OCI-LY3 (cell line): ENCODE results near the gene WDR31.

Experiments used
- H2AFZ ChIP-seq: fragments of 200-600, 300-600 bp; shearing (Covaris generic); 2 replicates; pipeline ENCODE4 v1.6.0; 2014; ENCODE audit warnings: antibody characterized with exemption, low read depth, low read length
- H3K27ac ChIP-seq: fragments of 200-600, 300-600 bp; sonication (generic); 2 replicates; pipeline ENCODE4 v1.5.1; 2014; ENCODE audit warnings: mild to moderate bottlenecking, low read length, moderate library complexity, mixed read lengths
- H3K27me3 ChIP-seq: fragments of 200-600, 300-600 bp; sonication (generic); 2 replicates; pipeline ENCODE4 v1.6.1; 2014; ENCODE audit warnings: low read depth, low read length, mixed read lengths
- H3K36me3 ChIP-seq: fragments of 200-600, 300-600 bp; sonication (generic); replicated peaks from 2 replicates; pipeline ENCODE3; 2014; ENCODE audit warnings: low read depth, low read length, mixed read lengths
- H3K4me1 ChIP-seq: fragments of 300-600, 200-600 bp; sonication (generic); 2 replicates; pipeline ENCODE4 v1.6.1; 2014; ENCODE audit warnings: low read length, mixed read lengths
- H3K4me2 ChIP-seq: fragments of 200-600, 300-600 bp; sonication (generic); 2 replicates; pipeline ENCODE4 v1.6.1; 2014; ENCODE audit warnings: low read length, mixed read lengths
- H3K4me3 ChIP-seq: fragments of 300-600, 200-600 bp; sonication (generic); 2 replicates; pipeline ENCODE4 v1.5.1; 2014; ENCODE audit warnings: antibody characterized with exemption, mild to moderate bottlenecking, low read length, moderate library complexity
- H3K79me2 ChIP-seq: fragments of 300-600, 200-600 bp; shearing (Covaris generic); 2 replicates; pipeline ENCODE4 v1.6.1; 2014; ENCODE audit warnings: mild to moderate bottlenecking, low read length, mixed read lengths
- H3K9ac ChIP-seq: fragments of 300-600, 200-600 bp; shearing (Covaris generic); 2 replicates; pipeline ENCODE4 v1.6.0; 2014; ENCODE audit warnings: mild to moderate bottlenecking, low read length, moderate library complexity
- H3K9me3 ChIP-seq: fragments of 200-600, 300-600 bp; shearing (Covaris generic); 2 replicates; pipeline ENCODE4 v1.6.1; 2014; ENCODE audit warnings: low read length, mixed read lengths; ENCODE audit not compliant: insufficient read depth
- H4K20me1 ChIP-seq: fragments of 200-600, 300-600 bp; sonication (generic); 2 replicates; pipeline ENCODE4 v1.6.1; 2016; ENCODE audit warnings: low read length, mixed read lengths; ENCODE audit not compliant: insufficient read depth
- EZH2phosphoT487 ChIP-seq: fragments of 200-600 bp; shearing (Covaris generic); IDR thresholded peaks from 2 replicates; pipeline ENCODE4 v1.6.1; 2018; ENCODE audit warnings: antibody characterized with exemption, mixed run types, low read depth
- TF ChIP-seq, protein P1 (sequence below): fragments of 200-600, 300-600 bp; sonication (generic); IDR thresholded peaks from 2 replicates; pipeline ENCODE4 v1.5.1; 2014; ENCODE audit warnings: antibody characterized with exemption, low read length, low read depth

Gene WDR31

DNA sequence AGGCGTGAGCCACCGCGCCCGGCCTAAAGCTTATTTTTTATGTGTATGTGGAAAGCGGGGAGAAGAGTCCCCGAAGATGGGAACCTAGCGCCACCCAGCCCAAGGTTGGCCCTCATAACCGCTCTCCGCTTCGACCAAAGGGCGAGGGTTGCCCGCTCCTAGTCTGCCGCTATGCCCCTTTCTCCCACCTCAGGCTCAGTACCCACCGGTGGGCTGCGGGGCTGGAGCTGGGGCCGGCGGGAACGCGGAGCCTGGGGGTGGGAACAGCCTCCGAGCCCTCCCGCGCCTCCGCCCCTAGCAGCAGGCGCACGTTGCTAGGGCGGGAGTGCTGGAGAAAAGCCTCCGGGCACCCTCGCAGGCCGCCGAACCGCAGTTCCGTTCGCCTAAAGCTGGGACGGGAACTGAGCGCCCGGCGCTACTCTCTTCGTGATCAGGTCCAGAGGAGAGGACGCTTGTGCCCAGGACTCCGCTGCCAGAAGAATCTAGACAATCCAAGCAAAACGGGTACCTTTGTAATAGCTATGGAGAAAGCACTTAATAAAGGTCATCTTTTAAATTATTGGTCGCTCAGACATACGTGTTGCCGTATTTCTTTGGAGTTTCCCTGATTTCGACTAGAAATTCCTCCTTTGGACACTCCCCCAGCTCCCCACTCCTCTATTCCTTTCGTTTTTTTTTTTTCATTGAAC is at the start of gene WDR31:
WDR31 (minus strand) TSS at position 265 of the 689 bp plus-strand sequence. CDS start 8,253 bp downstream, outside the sequence.
- Histone ChIP-seq H3K27ac (no peak within 1 kb of the TSS), H3K9ac (peak within 1 kb of the TSS; percentile 70), H3K79me2 (no peaks in the 10 kb centered on the region), H3K36me3 (no peaks in the 10 kb centered on the region), H3K9me3 (no peaks in the 10 kb centered on the region), H4K20me1 (no peaks in the 10 kb centered on the region), H3K27me3 (no peaks in the 10 kb centered on the region), H3K4me2 (peak within 1 kb of the TSS; percentile 99), H3K4me1 (peaks cover 15% of the 10 kb centered on the region), H2AFZ (peak within 1 kb of the TSS; percentile 99), H3K4me3 (peak within 1 kb of the TSS; percentile 96)
- TF ChIP-seq, protein P1, sequence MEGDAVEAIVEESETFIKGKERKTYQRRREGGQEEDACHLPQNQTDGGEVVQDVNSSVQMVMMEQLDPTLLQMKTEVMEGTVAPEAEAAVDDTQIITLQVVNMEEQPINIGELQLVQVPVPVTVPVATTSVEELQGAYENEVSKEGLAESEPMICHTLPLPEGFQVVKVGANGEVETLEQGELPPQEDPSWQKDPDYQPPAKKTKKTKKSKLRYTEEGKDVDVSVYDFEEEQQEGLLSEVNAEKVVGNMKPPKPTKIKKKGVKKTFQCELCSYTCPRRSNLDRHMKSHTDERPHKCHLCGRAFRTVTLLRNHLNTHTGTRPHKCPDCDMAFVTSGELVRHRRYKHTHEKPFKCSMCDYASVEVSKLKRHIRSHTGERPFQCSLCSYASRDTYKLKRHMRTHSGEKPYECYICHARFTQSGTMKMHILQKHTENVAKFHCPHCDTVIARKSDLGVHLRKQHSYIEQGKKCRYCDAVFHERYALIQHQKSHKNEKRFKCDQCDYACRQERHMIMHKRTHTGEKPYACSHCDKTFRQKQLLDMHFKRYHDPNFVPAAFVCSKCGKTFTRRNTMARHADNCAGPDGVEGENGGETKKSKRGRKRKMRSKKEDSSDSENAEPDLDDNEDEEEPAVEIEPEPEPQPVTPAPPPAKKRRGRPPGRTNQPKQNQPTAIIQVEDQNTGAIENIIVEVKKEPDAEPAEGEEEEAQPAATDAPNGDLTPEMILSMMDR: peak; percentile 8; the same call in 1 of the 2 replicates
- no peak for TF ChIP-seq EZH2phosphoT487

DNA sequence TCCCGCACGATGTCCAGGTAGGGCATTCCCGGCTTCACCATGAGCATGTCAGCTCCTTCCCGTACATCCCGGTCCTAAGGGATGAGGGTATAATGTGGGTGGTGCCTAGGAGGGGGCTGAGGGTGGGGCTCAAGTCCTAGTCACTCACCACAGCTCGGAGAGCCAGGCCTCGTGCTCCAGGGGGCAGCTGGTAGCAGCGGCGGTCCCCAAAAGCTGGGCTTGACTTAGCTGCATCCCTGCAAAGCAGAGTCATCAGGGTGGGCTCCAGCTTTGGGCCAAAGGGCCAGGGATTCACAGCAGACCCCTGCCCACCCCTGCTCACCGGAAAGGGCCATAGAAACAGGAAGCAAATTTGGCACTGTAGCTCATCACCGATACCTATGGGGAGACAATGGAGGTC is 49.4 kb upstream of the WDR31 start:
- Histone ChIP-seq H3K4me1 (no peaks in the 10 kb centered on the region), H3K36me3 (peaks cover 23% of the 10 kb centered on the region), H3K4me3 (no peak overlapping the region), H3K9ac (no peak overlapping the region), H4K20me1 (no peaks in the 10 kb centered on the region), H3K79me2 (no peaks in the 10 kb centered on the region), H3K27ac (no peak overlapping the region), H3K4me2 (no peak overlapping the region), H2AFZ (no peak overlapping the region), H3K27me3 (no peaks in the 10 kb centered on the region), H3K9me3 (no peaks in the 10 kb centered on the region)
- TF ChIP-seq EZH2phosphoT487: no peak
- TF ChIP-seq, protein P1: no peak

DNA sequence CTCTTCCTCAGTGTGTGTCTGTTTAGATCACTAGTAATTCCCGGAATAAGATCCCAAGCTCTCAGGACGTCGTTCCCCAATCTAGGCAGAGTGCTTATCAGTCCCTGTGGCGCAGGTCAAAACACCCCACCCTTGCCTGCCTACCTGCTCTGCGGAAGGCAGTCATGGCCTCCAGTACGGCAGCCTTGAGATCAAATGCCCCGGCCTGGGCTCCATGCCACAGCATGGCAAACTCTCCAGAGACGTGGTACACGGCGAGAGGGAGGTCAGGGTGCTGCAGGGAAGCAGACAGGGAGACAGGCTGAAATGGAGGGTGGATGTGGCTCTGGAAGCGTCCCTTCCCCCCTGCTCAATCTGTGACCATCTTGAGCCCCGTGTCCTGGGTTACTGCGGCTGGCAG is 48.8 kb upstream of the WDR31 start:
- no peak overlapping the region for H3K4me3 ChIP-seq
- H3K36me3 ChIP-seq: peaks cover 23% of the 10 kb centered on the region
- H3K9ac ChIP-seq: no peak overlapping the region
- H3K9me3 ChIP-seq: no peaks in the 10 kb centered on the region
- TF ChIP-seq EZH2phosphoT487: no peak
- TF ChIP-seq, protein P1: no peak
- H3K79me2 ChIP-seq: no peaks in the 10 kb centered on the region
- no peaks in the 10 kb centered on the region for H4K20me1 ChIP-seq
- H3K27me3 ChIP-seq: no peaks in the 10 kb centered on the region
- no peak overlapping the region for H3K4me2 ChIP-seq
- no peak overlapping the region for H3K27ac ChIP-seq
- no peaks in the 10 kb centered on the region for H3K4me1 ChIP-seq
- no peak overlapping the region for H2AFZ ChIP-seq

DNA sequence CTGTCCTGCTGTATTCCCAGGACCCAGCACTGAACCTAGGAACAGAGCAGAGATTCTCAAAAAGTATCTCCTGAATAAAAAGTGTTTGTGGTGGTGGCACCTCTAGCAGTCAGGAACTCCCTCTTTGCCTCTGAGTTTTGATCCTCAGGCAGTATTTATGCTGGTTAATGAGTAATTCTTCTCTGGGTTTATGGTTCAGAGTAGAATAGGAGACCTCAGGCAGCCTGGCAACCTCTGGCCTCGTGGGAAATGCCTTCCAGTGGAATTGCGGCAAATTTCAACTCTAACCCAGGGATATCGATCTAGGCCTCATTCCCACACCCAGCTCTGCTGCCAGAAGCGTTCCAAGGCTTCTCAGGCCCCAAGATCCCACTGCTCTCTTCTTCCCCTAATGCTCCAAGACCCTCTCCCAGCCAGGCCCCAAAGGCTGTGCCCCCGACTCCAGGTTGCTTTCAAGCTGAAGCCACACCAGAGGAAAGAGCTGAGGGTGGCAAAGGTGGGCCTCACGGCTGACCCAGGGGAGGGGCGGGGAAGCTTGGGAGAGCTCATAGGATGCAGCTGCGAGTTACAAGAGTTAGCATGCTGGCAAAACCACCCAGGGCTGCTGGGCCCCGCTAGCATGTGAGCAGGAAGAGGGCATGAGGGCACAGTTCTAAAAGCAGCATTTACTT is 47.6 kb upstream of the WDR31 start:
- Histone ChIP-seq H3K79me2 (no peaks in the 10 kb centered on the region), H3K9ac (no peak overlapping the region), H3K4me3 (no peak overlapping the region), H3K4me1 (no peaks in the 10 kb centered on the region), H3K27me3 (no peaks in the 10 kb centered on the region), H3K4me2 (no peak overlapping the region), H3K9me3 (no peaks in the 10 kb centered on the region), H3K36me3 (peaks cover 23% of the 10 kb centered on the region), H2AFZ (no peak overlapping the region), H3K27ac (no peak overlapping the region), H4K20me1 (no peaks in the 10 kb centered on the region)
- TF ChIP-seq, protein P1: no peak
- no peak for TF ChIP-seq EZH2phosphoT487
